ENCODE measurements around the gene RPN2.

Gene RPN2

GRCh38 chr20:37244572-37244957, 65.4 kb downstream of the RPN2 start:
- DNase-seq: no peak

GRCh38 chr20:37245216-37246150, 66.4 kb downstream of the RPN2 start:
- DNase-seq: no peak

GRCh38 chr20:37246736-37247135, 67.6 kb downstream of the RPN2 start:
- DNase-seq: no peak

GRCh38 chr20:37247547-37247946, 68.4 kb downstream of the RPN2 start:
- DNase-seq: no peak

- DNase-seq: no peak
These were observed 70.2 kb downstream of the RPN2 start for GRCh38 chr20:37249304-37249703.

GRCh38 chr20:37251825-37252477, 72.8 kb downstream of the RPN2 start:
- no peak for DNase-seq

GRCh38 chr20:37253087-37253486, 74.0 kb downstream of the RPN2 start:
- no peak for DNase-seq

GRCh38 chr20:37254114-37254878, 75.2 kb downstream of the RPN2 start:
- no peak for DNase-seq

GRCh38 chr20:37256286-37256685, 77.2 kb downstream of the RPN2 start:
- DNase-seq: no peak

GRCh38 chr20:37257530-37257929, 78.4 kb downstream of the RPN2 start:
- DNase-seq: no peak

GRCh38 chr20:37257988-37258387, 78.9 kb downstream of the RPN2 start:
- DNase-seq: no peak

- DNase-seq: no peak
These were observed 79.9 kb downstream of the RPN2 start for GRCh38 chr20:37259031-37259430.

GRCh38 chr20:37259865-37260264, 80.7 kb downstream of the RPN2 start:
- no peak for DNase-seq

GRCh38 chr20:37260923-37261322, 81.8 kb downstream of the RPN2 start:
- no peak for DNase-seq

GRCh38 chr20:37261714-37262113, 82.6 kb downstream of the RPN2 start, which contains the start of gene GHRH:
GHRH (minus strand) TSS chr20:37261814; CDS start chr20:37256889, 4,925 bp downstream.
- DNase-seq: no peak

GRCh38 chr20:37262505-37262904, 83.4 kb downstream of the RPN2 start:
- no peak for DNase-seq

- DNase-seq: no peak
These were observed 84.6 kb downstream of the RPN2 start for GRCh38 chr20:37263686-37264085.

- DNase-seq: no peak
These were observed 86.0 kb downstream of the RPN2 start for GRCh38 chr20:37265152-37265551.

GRCh38 chr20:37266940-37267666, 88.0 kb downstream of the RPN2 start:
- DNase-seq: no peak

GRCh38 chr20:37267667-37268313, 88.7 kb downstream of the RPN2 start:
- peak; percentile 45 for DNase-seq

GRCh38 chr20:37270576-37271420, 91.7 kb downstream of the RPN2 start:
- DNase-seq: no peak

Data from NCI-H526 treated with DMSO at 0.1 percent for 48 hours (cell line).